ENCODE results near the gene MINDY1. TPM values are rescaled to one million over a fixed set of nuclear protein-coding genes. Genes with fewer than 3 reads are reported as not detected.

MINDY1 gene, protein sequence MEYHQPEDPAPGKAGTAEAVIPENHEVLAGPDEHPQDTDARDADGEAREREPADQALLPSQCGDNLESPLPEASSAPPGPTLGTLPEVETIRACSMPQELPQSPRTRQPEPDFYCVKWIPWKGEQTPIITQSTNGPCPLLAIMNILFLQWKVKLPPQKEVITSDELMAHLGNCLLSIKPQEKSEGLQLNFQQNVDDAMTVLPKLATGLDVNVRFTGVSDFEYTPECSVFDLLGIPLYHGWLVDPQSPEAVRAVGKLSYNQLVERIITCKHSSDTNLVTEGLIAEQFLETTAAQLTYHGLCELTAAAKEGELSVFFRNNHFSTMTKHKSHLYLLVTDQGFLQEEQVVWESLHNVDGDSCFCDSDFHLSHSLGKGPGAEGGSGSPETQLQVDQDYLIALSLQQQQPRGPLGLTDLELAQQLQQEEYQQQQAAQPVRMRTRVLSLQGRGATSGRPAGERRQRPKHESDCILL
- total RNA-seq (2013) = 25.0 TPM
- polyA plus RNA-seq = 10 to 100 TPM; 11.5 to 25.0 (median 13.2) TPM
- 16.9 and 27.0 TPM in 2 replicates for polyA minus RNA-seq
- total RNA-seq = 1.5 to 26.8 (median 16.4) reads per million in 11 experiments

DNA sequence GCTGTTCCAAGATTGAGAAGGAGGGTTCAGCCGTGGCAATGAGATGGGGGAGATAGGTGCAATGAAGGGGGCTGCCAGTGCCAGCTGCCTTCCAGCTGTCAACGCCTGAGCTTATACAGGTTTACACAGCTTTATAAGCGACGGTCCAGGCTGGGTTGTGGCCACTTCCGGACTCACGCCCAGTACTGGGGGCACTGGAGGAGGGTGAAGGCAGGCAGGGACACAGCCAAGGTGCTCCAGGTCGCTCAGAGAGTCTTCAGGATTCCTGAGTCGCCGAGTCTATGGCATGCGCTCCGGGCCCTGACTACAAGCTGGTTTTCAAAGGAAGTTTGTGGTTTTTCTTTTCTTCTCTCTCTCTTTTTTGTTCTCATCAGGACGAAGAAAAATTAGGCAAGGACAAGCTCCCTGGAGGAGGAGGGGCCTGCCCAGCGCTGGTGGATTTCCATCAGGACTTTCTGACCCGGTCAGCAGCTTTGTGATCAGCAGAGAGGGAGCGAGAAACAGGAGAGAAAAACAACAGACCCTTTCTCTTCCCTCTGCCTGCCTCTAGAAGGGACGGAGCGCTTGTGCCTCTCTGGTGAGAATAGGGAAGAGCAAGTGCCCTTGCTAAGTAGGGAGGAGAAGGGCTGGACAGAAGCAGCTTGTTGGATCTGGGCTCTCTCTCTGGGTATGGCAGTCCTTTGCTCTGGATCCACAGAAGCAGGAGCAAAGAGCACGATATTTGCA is at the start of gene MINDY1:
Gene MINDY1, minus strand, starts transcription at position 576 of the 726 bp plus-strand sequence. CDS start 4,285 bp downstream, outside the sequence.
- no peaks in the 10 kb centered on the region for H3K36me3 ChIP-seq (replicated peaks in 1 of 2; ENCODE audit: control insufficient read depth in 1 of 2, insufficient read depth in 2 of 2, low read length in 2 of 2)
- TF ChIP-seq CTCF (IDR thresholded peaks at IDR 0.05) = peak; percentile 65
- H3K9ac ChIP-seq (ENCODE audit: insufficient read depth, low read length, poor library complexity, severe bottlenecking) = peak within 1 kb of the TSS; percentile 87
- H4K20me1 ChIP-seq (ENCODE audit: insufficient read depth, low read length) = peaks cover 7% of the 10 kb centered on the region
- Mint-ChIP-seq H3K27me3 (ENCODE audit: low read depth in 3 of 3) (peaks cover 0 to 10% (median 2%) of the 10 kb centered on the region in 3 donors), H3K4me3 (peak within 1 kb of the TSS; percentile 97), H3K4me1 (peaks cover 80% of the 10 kb centered on the region), H3K36me3 (peaks cover 0 to 11% of the 10 kb centered on the region in 2 donors), H3K27ac (peak within 1 kb of the TSS; percentile 98 to 99 (median 99)), H3K9me3 (no peaks in the 10 kb centered on the region)
- peak within 1 kb of the TSS; percentile 63 to 88 (median 78) for H3K4me3 ChIP-seq (replicated peaks in 1 of 3; ENCODE audit: low read depth in 2 of 3, low read length in 3 of 3)
- H3K4me2 ChIP-seq (replicated peaks; ENCODE audit: extremely low read depth, low read length, poor library complexity, severe bottlenecking) = peak within 1 kb of the TSS; percentile 89
- peaks cover 71 to 78% of the 10 kb centered on the region in 2 donors for H3K4me1 ChIP-seq (ENCODE audit: control insufficient read depth in 1 of 2, insufficient read depth in 2 of 2, low read length in 2 of 2)
- peak within 1 kb of the TSS; percentile 89 to 95 for H3K27ac ChIP-seq (ENCODE audit: low read depth in 1 of 2, low read length in 2 of 2)
- H2AFZ ChIP-seq (ENCODE audit: insufficient read depth, low read depth, low read length, poor library complexity, severe bottlenecking) = peak within 1 kb of the TSS; percentile 93
- H3K79me2 ChIP-seq (ENCODE audit: insufficient read depth, low read length) = peaks cover 72% of the 10 kb centered on the region
- no peaks in the 10 kb centered on the region for H3K9me3 ChIP-seq (replicated peaks in 1 of 2; ENCODE audit: control insufficient read depth in 1 of 2, insufficient read depth in 1 of 2, low read length in 2 of 2)
- peak; percentile 69 to 79 (median 77) for DNase-seq
- H3K27me3 ChIP-seq (ENCODE audit: control insufficient read depth in 2 of 2, insufficient read depth in 2 of 2, low read length in 2 of 2) = no peaks in the 10 kb centered on the region
- intact Hi-C loops (cut with micrococcal nuclease) = loop anchor here (5.0 to 10.0 kb wide), 6 partner anchors 34 to 161 kb away; partner anchors contain the start of genes LYSMD1 (in 2 of the 2), SCNM1 (in 2 of the 2), ARNT (in 1 of the 2) and CDC42SE1 (in 1 of the 2)
- WGBS (ENCODE audit: insufficient coverage) = 0% methylated on average over 7 of the region's 18 CpGs

DNA sequence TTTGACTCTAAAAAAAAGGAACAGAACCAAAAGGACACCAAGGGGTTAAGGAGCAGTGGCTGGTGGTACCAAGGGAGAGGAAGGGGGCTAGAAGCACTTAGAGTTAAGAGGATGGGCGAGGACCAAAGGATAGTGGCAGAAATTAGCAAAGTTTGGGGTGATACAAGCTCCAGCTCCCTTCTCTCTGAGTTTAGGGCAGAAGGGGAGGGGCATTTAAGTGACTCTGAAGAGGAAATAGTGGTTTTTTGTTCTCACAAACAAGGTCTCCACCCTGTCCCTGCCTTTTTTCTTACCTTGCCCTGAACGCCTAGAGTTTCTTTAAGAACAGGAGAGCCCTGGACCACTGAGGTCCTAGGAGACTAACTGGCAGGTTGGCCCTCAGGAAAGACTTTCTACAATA is 49.4 kb upstream of the MINDY1 start:
- H3K27ac Mint-ChIP-seq = peak overlapping the region; percentile 98 to 100 (median 99)
- no peaks in the 10 kb centered on the region for H3K9me3 Mint-ChIP-seq
- H3K36me3 Mint-ChIP-seq = peaks cover 63 to 70% of the 10 kb centered on the region in 2 donors
- H3K36me3 ChIP-seq (replicated peaks in 1 of 2; ENCODE audit: control insufficient read depth in 1 of 2, insufficient read depth in 2 of 2, low read length in 2 of 2) = peaks cover 50 to 55% of the 10 kb centered on the region in 2 donors
- H3K27me3 ChIP-seq (ENCODE audit: control insufficient read depth in 2 of 2, insufficient read depth in 2 of 2, low read length in 2 of 2) = no peaks in the 10 kb centered on the region
- H3K27ac ChIP-seq (ENCODE audit: low read depth in 1 of 2, low read length in 2 of 2) = peak overlapping the region; percentile 93 to 94
- TF ChIP-seq CTCF (IDR thresholded peaks at IDR 0.05) = no peak
- peaks cover 81% of the 10 kb centered on the region for H4K20me1 ChIP-seq (ENCODE audit: insufficient read depth, low read length)
- H3K9me3 ChIP-seq (replicated peaks in 1 of 2; ENCODE audit: control insufficient read depth in 1 of 2, insufficient read depth in 1 of 2, low read length in 2 of 2) = no peaks in the 10 kb centered on the region
- H3K9ac ChIP-seq (ENCODE audit: insufficient read depth, low read length, poor library complexity, severe bottlenecking) = peak overlapping the region; percentile 97
- H3K4me2 ChIP-seq (replicated peaks; ENCODE audit: extremely low read depth, low read length, poor library complexity, severe bottlenecking) = peak overlapping the region; percentile 89
- intact Hi-C loops (cut with micrococcal nuclease) = loop anchor here in 1 of 2 donors (5.0 kb wide), 2 partner anchors 34 to 49 kb away; partner anchors contain the start of genes MINDY1 and PRUNE1
- H3K4me1 Mint-ChIP-seq = peaks cover 65% of the 10 kb centered on the region
- H2AFZ ChIP-seq (ENCODE audit: insufficient read depth, low read depth, low read length, poor library complexity, severe bottlenecking) = no peak overlapping the region
- 0% methylated on average over 1 of the region's 2 CpGs for WGBS (ENCODE audit: insufficient coverage)
- H3K4me3 Mint-ChIP-seq = peak overlapping the region; percentile 99
- peak in 2 of 3 donors; percentile 34 to 43 for DNase-seq
- H3K79me2 ChIP-seq (ENCODE audit: insufficient read depth, low read length) = peaks cover 63% of the 10 kb centered on the region
- H3K4me1 ChIP-seq (ENCODE audit: control insufficient read depth in 1 of 2, insufficient read depth in 2 of 2, low read length in 2 of 2) = peaks cover 42 to 56% of the 10 kb centered on the region in 2 donors
- peaks cover 2 to 5% (median 4%) of the 10 kb centered on the region in 3 donors for H3K27me3 Mint-ChIP-seq (ENCODE audit: low read depth in 3 of 3)
- peak overlapping the region; percentile 44 to 99 (median 99) for H3K4me3 ChIP-seq (replicated peaks in 1 of 3; ENCODE audit: low read depth in 2 of 3, low read length in 3 of 3)
